Esophagus muscularis mucosa (tissue), 4 donors: ENCODE results near the gene TMEM125. TPM values are rescaled to one million over a fixed set of nuclear protein-coding genes. Genes with fewer than 3 reads are reported as not detected.

ENCODE experiments used
- DNase-seq: peaks from one replicate; pipeline ENCODE4 v3.0.0-alpha.2; 2017; ENCODE audit errors: extremely low spot score
- H3K27ac ChIP-seq, 4 donors: fragments of 200-600 bp; sonication (generic); replicated peaks in 1 of 4; 1 replicate in 3 of 4; 2 replicates in 1 of 4; pipeline ENCODE4 v1.5.1; 2016 to 2019; ENCODE audit warnings: mild to moderate bottlenecking in 1 of 4
- H3K27me3 ChIP-seq, 4 donors: fragments of 200-600 bp; sonication (generic); one replicate each; pipeline versions ENCODE4 v1.5.1 to v1.6.0; 2016 to 2019
- H3K36me3 ChIP-seq, 4 donors: fragments of 200-600 bp; sonication (generic); one replicate each; pipeline ENCODE4 v1.5.1; 2016 to 2019
- H3K4me1 ChIP-seq, 4 donors: fragments of 200-600 bp; sonication (generic); one replicate each; pipeline ENCODE4 v1.5.1; 2016 to 2019
- H3K4me3 ChIP-seq, 4 donors: fragments of 200-600 bp; sonication (generic); 1 replicate in 2 of 4; 2 replicates in 2 of 4; pipeline ENCODE4 v1.5.1; 2016 to 2019; ENCODE audit warnings: mild to moderate bottlenecking in 4 of 4, moderate library complexity in 1 of 4
- H3K9me3 ChIP-seq, 4 donors: fragments of 200-600 bp; sonication (generic); 1 replicate in 3 of 4; 2 replicates in 1 of 4; pipeline ENCODE4 v1.5.1; 2016 to 2019
- EP300 ChIP-seq: sonication (generic); formaldehyde crosslinking; IDR thresholded peaks from one replicate; pipeline ENCODE4 v1.6.1; 2017; ENCODE audit warnings: antibody characterized with exemption
- POLR2A ChIP-seq: fragments of 450-650 bp; IDR thresholded peaks from one replicate; pipeline ENCODE4 v1.6.1; 2017; ENCODE audit warnings: antibody characterized with exemption, moderate library complexity, mild to moderate bottlenecking, low read depth
- POLR2AphosphoS5 ChIP-seq, 2 donors: sonication (generic); formaldehyde crosslinking; IDR thresholded peaks; one replicate each; pipeline ENCODE4 v1.6.1; 2017; ENCODE audit warnings: antibody characterized with exemption in 2 of 2
- WGBS: methylation state at CpG from one replicate; pipeline ENCODE4 v1.1.5; 2018; 5-methylcytosine and 5-hydroxymethylcytosine counted together
- intact Hi-C: fragments of 100-400 bp; cut with DNase I; formaldehyde crosslinking; loops from one replicate; pipeline ENCODE4 v1.15.1; 2023
- total RNA-seq, 4 donors: library from RNA; depleted of rRNA; stranded (reverse); fragments of >200 nt; gene quantifications; one replicate each; pipeline versions ENCODE4 v1.1.0 to v1.2.1, GENCODE V29; 2016
- TF ChIP-seq, protein P1 (sequence below), 3 experiments: fragments of 200-600 bp in 2 of 3; fragments of 450-650 bp in 1 of 3; sonication (generic) in 2 of 3; IDR thresholded peaks; one replicate each; pipeline ENCODE4 v1.5.1; 2017 to 2019; ENCODE audit warnings: antibody characterized with exemption in 3 of 3, mild to moderate bottlenecking in 2 of 3, moderate library complexity in 1 of 3

TMEM125 gene
- total RNA-seq, 4 donors from 2014 or later: 0.26 to 0.40 TPM; not detected in 2

DNA sequence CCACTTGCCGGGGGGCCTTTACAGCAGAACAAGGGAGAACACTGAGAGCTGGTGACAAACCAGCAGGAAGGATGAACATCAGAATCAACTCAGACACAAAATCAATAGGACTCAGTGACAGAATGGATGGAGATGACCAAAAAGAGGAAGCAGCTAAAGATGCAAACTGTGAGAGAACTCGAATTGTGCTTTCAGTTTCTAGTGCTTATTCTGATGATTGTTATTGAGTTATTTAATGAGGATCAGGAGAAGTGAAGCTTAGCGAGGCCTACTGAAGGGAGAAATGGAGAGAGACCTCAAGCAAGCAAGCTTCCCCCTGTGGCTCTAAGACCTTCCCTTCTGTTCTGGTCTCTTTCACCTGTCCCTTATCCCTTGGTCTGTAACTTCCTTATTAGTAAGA, 30.3 kb upstream of the TMEM125 start:
- WGBS: 74% methylated on average over 3 of the region's 3 CpGs
- H3K36me3 ChIP-seq: no peaks in the 10 kb centered on the region
- no peak overlapping the region for H3K27ac ChIP-seq
- H3K9me3 ChIP-seq: no peaks in the 10 kb centered on the region
- H3K27me3 ChIP-seq: no peaks in the 10 kb centered on the region
- DNase-seq: no peak
- intact Hi-C loops: loop anchor here (10.0 kb wide), 1 partner anchor 105 kb away; no protein-coding TSS in a partner anchor
- H3K4me3 ChIP-seq: no peak overlapping the region
- peaks cover 11 to 21% (median 17%) of the 10 kb centered on the region in 4 donors for H3K4me1 ChIP-seq
- no peak for TF ChIP-seq EP300
- TF ChIP-seq, protein P1, sequence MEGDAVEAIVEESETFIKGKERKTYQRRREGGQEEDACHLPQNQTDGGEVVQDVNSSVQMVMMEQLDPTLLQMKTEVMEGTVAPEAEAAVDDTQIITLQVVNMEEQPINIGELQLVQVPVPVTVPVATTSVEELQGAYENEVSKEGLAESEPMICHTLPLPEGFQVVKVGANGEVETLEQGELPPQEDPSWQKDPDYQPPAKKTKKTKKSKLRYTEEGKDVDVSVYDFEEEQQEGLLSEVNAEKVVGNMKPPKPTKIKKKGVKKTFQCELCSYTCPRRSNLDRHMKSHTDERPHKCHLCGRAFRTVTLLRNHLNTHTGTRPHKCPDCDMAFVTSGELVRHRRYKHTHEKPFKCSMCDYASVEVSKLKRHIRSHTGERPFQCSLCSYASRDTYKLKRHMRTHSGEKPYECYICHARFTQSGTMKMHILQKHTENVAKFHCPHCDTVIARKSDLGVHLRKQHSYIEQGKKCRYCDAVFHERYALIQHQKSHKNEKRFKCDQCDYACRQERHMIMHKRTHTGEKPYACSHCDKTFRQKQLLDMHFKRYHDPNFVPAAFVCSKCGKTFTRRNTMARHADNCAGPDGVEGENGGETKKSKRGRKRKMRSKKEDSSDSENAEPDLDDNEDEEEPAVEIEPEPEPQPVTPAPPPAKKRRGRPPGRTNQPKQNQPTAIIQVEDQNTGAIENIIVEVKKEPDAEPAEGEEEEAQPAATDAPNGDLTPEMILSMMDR (IDR thresholded peaks at IDR 0.05): no peak
- TF ChIP-seq POLR2AphosphoS5 (IDR thresholded peaks at IDR 0.05): no peak
- no peak for TF ChIP-seq POLR2A

DNA sequence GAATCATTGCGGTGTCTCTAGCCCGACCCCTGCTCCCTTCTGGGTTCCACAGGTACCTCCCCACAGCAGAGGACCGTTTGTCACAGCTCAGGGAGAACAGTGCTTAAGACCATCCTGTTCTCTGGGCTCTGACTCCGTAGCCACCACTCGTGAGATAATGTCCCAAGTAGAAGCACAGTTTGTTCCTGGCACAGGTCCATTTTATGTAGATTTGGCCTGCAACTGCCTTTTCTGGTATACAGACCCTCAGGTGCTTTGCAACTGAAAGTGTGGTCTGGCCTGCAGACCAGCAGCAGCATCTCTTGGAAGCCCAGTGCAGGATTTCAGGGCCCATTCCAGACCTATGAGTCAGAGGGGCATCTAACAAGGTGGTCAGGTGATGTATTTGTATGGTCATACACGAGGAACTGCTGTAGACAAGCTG, 28.4 kb upstream of the TMEM125 start:
- Histone ChIP-seq H3K27me3 (no peaks in the 10 kb centered on the region), H3K9me3 (no peaks in the 10 kb centered on the region), H3K4me3 (no peak overlapping the region), H3K36me3 (no peaks in the 10 kb centered on the region), H3K27ac (no peak overlapping the region), H3K4me1 (peaks cover 11 to 19% (median 13%) of the 10 kb centered on the region in 4 donors)
- TF ChIP-seq POLR2AphosphoS5 (IDR thresholded peaks at IDR 0.05) (peak in 1 of 2 donors; percentile 28), POLR2A (no peak), EP300 (no peak)
- TF ChIP-seq, protein P1 (IDR thresholded peaks at IDR 0.05): no peak
- no peak for DNase-seq
- intact Hi-C loops: no loop called here
- 81% methylated on average over 4 of the region's 6 CpGs for WGBS

DNA sequence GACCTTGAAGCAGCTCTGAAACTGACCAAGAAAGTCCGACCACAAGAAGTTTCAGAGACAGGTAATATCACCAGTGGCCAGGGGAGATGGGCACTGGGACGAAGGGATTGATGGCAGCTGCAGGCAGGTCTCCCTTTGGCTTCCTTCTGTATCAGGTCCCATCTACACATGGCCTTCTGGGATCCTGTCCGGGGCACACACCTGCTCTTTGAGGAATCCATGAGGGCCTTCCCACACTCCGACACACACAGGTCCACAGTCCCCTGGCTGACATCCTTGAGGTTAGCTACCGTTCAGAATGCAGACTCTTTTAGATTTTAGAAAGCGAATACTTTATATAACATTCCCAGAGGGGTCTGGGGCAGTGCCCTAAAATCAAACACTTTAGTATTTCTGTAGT, 26.5 kb upstream of the TMEM125 start:
- Histone ChIP-seq H3K4me1 (peaks cover 4 to 12% (median 11%) of the 10 kb centered on the region in 4 donors), H3K4me3 (no peak overlapping the region), H3K27me3 (no peaks in the 10 kb centered on the region), H3K36me3 (no peaks in the 10 kb centered on the region), H3K27ac (no peak overlapping the region), H3K9me3 (no peaks in the 10 kb centered on the region)
- DNase-seq: no peak
- no peak for TF ChIP-seq POLR2A
- no peak for TF ChIP-seq EP300
- TF ChIP-seq, protein P1 (IDR thresholded peaks at IDR 0.05): no peak
- no peak for TF ChIP-seq POLR2AphosphoS5 (IDR thresholded peaks at IDR 0.05)
- WGBS: 91% methylated on average over 6 of the region's 6 CpGs
- intact Hi-C loops: no loop called here

DNA sequence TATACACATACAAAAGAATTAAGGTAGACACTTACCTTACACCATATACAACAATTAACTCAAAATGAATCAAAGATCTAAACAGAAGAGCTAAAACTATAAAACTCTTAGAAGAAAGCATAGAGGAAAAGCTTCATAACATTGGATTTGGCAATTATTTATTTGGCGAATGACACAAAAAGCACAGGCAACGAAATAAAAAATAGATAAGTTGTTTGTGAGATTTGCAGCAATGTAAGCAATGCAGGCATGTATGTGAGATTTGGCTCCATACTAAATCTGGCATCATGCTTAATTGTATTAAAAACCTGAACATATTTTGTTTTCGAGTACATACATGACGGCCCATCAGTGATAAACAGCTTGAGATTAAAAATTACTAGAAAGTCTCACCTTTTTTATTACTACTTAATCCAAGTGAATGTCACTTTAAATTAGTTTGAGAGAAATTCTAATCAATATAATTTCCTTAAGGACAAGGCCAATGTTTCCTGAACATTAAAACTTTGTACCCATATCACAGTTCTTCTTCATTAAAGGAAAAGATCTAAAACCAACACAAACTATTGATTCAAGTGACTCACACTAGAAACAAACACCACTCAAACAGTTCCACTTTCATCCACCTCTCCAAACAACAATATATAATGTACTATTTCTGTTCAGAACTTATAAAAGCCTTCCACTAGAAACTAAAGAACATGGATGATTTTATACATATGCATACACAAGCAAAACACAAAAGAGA, 23.1 kb upstream of the TMEM125 start:
- no peak overlapping the region for H3K27ac ChIP-seq
- DNase-seq: no peak
- H3K4me3 ChIP-seq: no peak overlapping the region
- no peaks in the 10 kb centered on the region for H3K27me3 ChIP-seq
- intact Hi-C loops: no loop called here
- H3K36me3 ChIP-seq: no peaks in the 10 kb centered on the region
- no peaks in the 10 kb centered on the region for H3K9me3 ChIP-seq
- 92% methylated on average over 4 of the region's 4 CpGs for WGBS
- no peaks in the 10 kb centered on the region for H3K4me1 ChIP-seq
- TF ChIP-seq, protein P1 (IDR thresholded peaks at IDR 0.05): no peak
- TF ChIP-seq EP300 (no peak), POLR2A (no peak), POLR2AphosphoS5 (IDR thresholded peaks at IDR 0.05) (no peak)
